NK-92 (cell line): ENCODE results near the gene COL17A1.

Experiments
- DNase-seq: peaks from one replicate; lab custom pipeline; 2025; ENCODE audit not compliant: unreplicated experiment; lab: John Stamatoyannopoulos, UW

The COL17A1 gene

GRCh38 chr10:104034401-104035193 lies 51.1 kb downstream of the COL17A1 start:
- no peak for DNase-seq

- DNase-seq: no peak
These were observed 51.7 kb downstream of the COL17A1 start for GRCh38 chr10:104033966-104034365.

- DNase-seq: no peak
These were observed 52.2 kb downstream of the COL17A1 start for GRCh38 chr10:104033401-104033930.

GRCh38 chr10:104032144-104032775 lies 53.4 kb downstream of the COL17A1 start:
- DNase-seq: no peak

- no peak for DNase-seq
These were observed 54.0 kb downstream of the COL17A1 start for GRCh38 chr10:104031631-104032030.

GRCh38 chr10:104029521-104029860 lies 56.2 kb downstream of the COL17A1 start:
- DNase-seq: no peak

GRCh38 chr10:104028823-104029520 lies 56.7 kb downstream of the COL17A1 start:
- no peak for DNase-seq

GRCh38 chr10:104028146-104028545 lies 57.5 kb downstream of the COL17A1 start:
- no peak for DNase-seq

GRCh38 chr10:104026762-104027161 lies 58.9 kb downstream of the COL17A1 start:
- DNase-seq: no peak

GRCh38 chr10:104025524-104025923 lies 60.2 kb downstream of the COL17A1 start:
- DNase-seq: no peak

- DNase-seq: no peak
These were observed 63.7 kb downstream of the COL17A1 start for GRCh38 chr10:104022026-104022425.

GRCh38 chr10:104021246-104021645 lies 64.4 kb downstream of the COL17A1 start:
- DNase-seq: no peak

GRCh38 chr10:104020020-104020419 lies 65.7 kb downstream of the COL17A1 start:
- no peak for DNase-seq

- no peak for DNase-seq
These were observed 67.2 kb downstream of the COL17A1 start for GRCh38 chr10:104018471-104018870.

- no peak for DNase-seq
These were observed 69.0 kb downstream of the COL17A1 start for GRCh38 chr10:104016661-104017060.

GRCh38 chr10:104014176-104014575 lies 71.5 kb downstream of the COL17A1 start:
- no peak for DNase-seq

GRCh38 chr10:104013489-104013888 lies 72.2 kb downstream of the COL17A1 start:
- DNase-seq: no peak

GRCh38 chr10:104011904-104012303 lies 73.8 kb downstream of the COL17A1 start:
- DNase-seq: no peak

- DNase-seq: no peak
These were observed 80.4 kb downstream of the COL17A1 start for GRCh38 chr10:104005172-104005863.

GRCh38 chr10:104002911-104003310 lies 82.8 kb downstream of the COL17A1 start:
- DNase-seq: no peak

GRCh38 chr10:103998805-103999204 lies 86.9 kb downstream of the COL17A1 start:
- DNase-seq: no peak
